HUES64 (cell line): Measurements from ENCODE around the gene TRAPPC5. TPM values are rescaled to one million over a fixed set of nuclear protein-coding genes. Genes with fewer than 3 reads are reported as not detected.
A peak's percentile ranks its signal among the peaks of the same experiment; 100 is the strongest.

ENCODE experiments used
- H3K27ac ChIP-seq: 2 replicates; pipeline ENCODE4 v1.7.0; 2013; ENCODE audit warnings: low read depth, low read length, inconsistent platforms
- H3K27me3 ChIP-seq: 2 replicates; pipeline ENCODE4 v1.6.1; 2013; ENCODE audit warnings: mild to moderate bottlenecking, low read length; ENCODE audit not compliant: insufficient read depth
- H3K36me3 ChIP-seq: 2 replicates; pipeline ENCODE4 v1.6.1; 2013; ENCODE audit warnings: mild to moderate bottlenecking, low read length; ENCODE audit not compliant: insufficient read depth
- H3K4me1 ChIP-seq: 2 replicates; pipeline ENCODE4 v1.6.1; 2013; ENCODE audit warnings: mild to moderate bottlenecking, low read length, moderate library complexity; ENCODE audit not compliant: insufficient read depth
- H3K4me3 ChIP-seq: 2 replicates; pipeline ENCODE4 v1.5.1; 2013; ENCODE audit warnings: mild to moderate bottlenecking, low read length, moderate library complexity
- H3K9ac ChIP-seq: 2 replicates; pipeline ENCODE4 v1.6.1; 2013; ENCODE audit warnings: mild to moderate bottlenecking, low read depth, low read length
- H3K9me3 ChIP-seq: 2 replicates; pipeline ENCODE4 v1.6.1; 2013; ENCODE audit warnings: low read depth, low read length; ENCODE audit not compliant: insufficient read depth
- WGBS: fragments of 150-250, 120-280 bp; methylation state at CpG from one replicate; pipeline ENCODE4 v1.1.7; 2013; ENCODE audit warnings: missing lambda C conversion rate; 5-methylcytosine and 5-hydroxymethylcytosine counted together
- polyA plus RNA-seq, 2 experiments: library from polyadenylated mRNA; stranded (reverse); fragments of 50-300 nt; gene quantifications; one replicate each; pipeline ENCODE4 v1.2.3, GENCODE V29; 2013

TRAPPC5 gene
- polyA plus RNA-seq (2013, experiment 1 of 2), result 37.3 TPM
- polyA plus RNA-seq (2013, experiment 2 of 2), result 34.3 TPM

GRCh38 chr19:7680606-7681339 is at the start of gene TRAPPC5:
Gene TRAPPC5, plus strand, starts transcription at chr19:7680833. Its CDS starts 1,421 bp downstream, at chr19:7682254.
- Histone ChIP-seq H3K9ac (peak within 1 kb of the TSS; percentile 82), H3K36me3 (peaks cover 11% of the 10 kb centered on the region), H3K27me3 (peaks cover 19% of the 10 kb centered on the region), H3K27ac (peak within 1 kb of the TSS; percentile 55; the same call in 1 of the 2 replicates), H3K4me1 (peaks cover 2% of the 10 kb centered on the region; the same call in 1 of the 2 replicates), H3K4me3 (peak within 1 kb of the TSS; percentile 87), H3K9me3 (no peaks in the 10 kb centered on the region)
- WGBS, result under 1% methylated on average over 79 of the region's 79 CpGs

GRCh38 chr19:7631577-7631976 is 49.1 kb upstream of the TRAPPC5 start:
- H3K4me3 ChIP-seq, result no peak overlapping the region
- H3K4me1 ChIP-seq, result peaks cover 7% of the 10 kb centered on the region; the same call in 1 of the 2 replicates
- no peaks in the 10 kb centered on the region for H3K9me3 ChIP-seq
- peaks cover 8% of the 10 kb centered on the region; the same call in 1 of the 2 replicates for H3K36me3 ChIP-seq
- H3K27me3 ChIP-seq, result peaks cover 21% of the 10 kb centered on the region
- H3K9ac ChIP-seq, result no peak overlapping the region
- 93% methylated on average over 12 of the region's 12 CpGs for WGBS
- no peak overlapping the region for H3K27ac ChIP-seq

- 95% methylated on average over 40 of the region's 40 CpGs for WGBS
- H3K27me3 ChIP-seq, result peaks cover 22% of the 10 kb centered on the region
- no peak overlapping the region for H3K27ac ChIP-seq
- no peak overlapping the region for H3K9ac ChIP-seq
- peaks cover 7% of the 10 kb centered on the region; the same call in 1 of the 2 replicates for H3K4me1 ChIP-seq
- no peaks in the 10 kb centered on the region for H3K9me3 ChIP-seq
- H3K36me3 ChIP-seq, result peaks cover 2% of the 10 kb centered on the region; the same call in 1 of the 2 replicates
- no peak overlapping the region for H3K4me3 ChIP-seq
Measured at GRCh38 chr19:7632340-7633203, 48.1 kb upstream of the TRAPPC5 start.

- Histone ChIP-seq H3K4me3 (no peak within 1 kb of the TSS), H3K36me3 (peaks cover 2% of the 10 kb centered on the region; the same call in 1 of the 2 replicates), H3K4me1 (peaks cover 7% of the 10 kb centered on the region; the same call in 1 of the 2 replicates), H3K9ac (no peak within 1 kb of the TSS), H3K9me3 (no peaks in the 10 kb centered on the region), H3K27ac (no peak within 1 kb of the TSS), H3K27me3 (peaks cover 22% of the 10 kb centered on the region)
- WGBS, result 59% methylated on average over 2 of the region's 2 CpGs
Measured at GRCh38 chr19:7633698-7634097, 46.9 kb upstream of the TRAPPC5 start, which contains the start of gene PCP2. Gene PCP2, minus strand, starts transcription at chr19:7633719. Its CDS starts 262 bp downstream, at chr19:7633457.

GRCh38 chr19:7635670-7636069 is 45.0 kb upstream of the TRAPPC5 start:
- peaks cover 1% of the 10 kb centered on the region; the same call in 1 of the 2 replicates for H3K4me1 ChIP-seq
- peaks cover 22% of the 10 kb centered on the region for H3K27me3 ChIP-seq
- H3K27ac ChIP-seq, result no peak overlapping the region
- no peak overlapping the region for H3K9ac ChIP-seq
- peaks cover 2% of the 10 kb centered on the region; the same call in 1 of the 2 replicates for H3K36me3 ChIP-seq
- no peak overlapping the region for H3K4me3 ChIP-seq
- 72% methylated on average over 4 of the region's 6 CpGs for WGBS
- H3K9me3 ChIP-seq, result no peaks in the 10 kb centered on the region

DNA sequence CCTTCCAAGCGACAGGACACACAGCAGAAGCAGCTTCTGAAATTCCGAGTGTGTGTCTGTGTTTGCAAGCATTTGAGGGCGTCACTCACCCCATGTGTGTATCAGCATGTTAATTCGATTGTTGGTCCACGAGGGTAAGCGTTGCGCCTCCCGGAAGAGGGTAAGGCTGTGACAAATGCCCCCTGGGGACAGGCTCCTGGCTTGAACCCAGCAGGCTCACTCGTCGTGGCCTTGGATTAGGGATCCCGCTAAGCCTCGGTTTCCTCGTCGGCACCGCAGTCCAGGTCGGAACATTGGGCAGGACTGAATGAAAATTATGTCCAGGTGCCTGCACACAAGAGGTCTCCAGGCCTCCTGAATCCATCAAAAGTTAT is 44.3 kb upstream of the TRAPPC5 start:
- Histone ChIP-seq H3K27ac (no peak overlapping the region), H3K4me3 (0 out of 2 replicates have a peak overlapping the region, but pooled peaks have one; percentile 82), H3K9ac (no peak overlapping the region), H3K27me3 (peaks cover 22% of the 10 kb centered on the region), H3K9me3 (no peaks in the 10 kb centered on the region), H3K36me3 (peaks cover 2% of the 10 kb centered on the region; the same call in 1 of the 2 replicates), H3K4me1 (no peaks in the 10 kb centered on the region)
- WGBS, result 72% methylated on average over 16 of the region's 16 CpGs

- Histone ChIP-seq H3K4me3 (peak within 1 kb of the TSS; percentile 82), H3K9ac (peak within 1 kb of the TSS; percentile 71), H3K27me3 (peaks cover 22% of the 10 kb centered on the region), H3K36me3 (peaks cover 2% of the 10 kb centered on the region; the same call in 1 of the 2 replicates), H3K9me3 (no peaks in the 10 kb centered on the region), H3K4me1 (no peaks in the 10 kb centered on the region), H3K27ac (peak within 1 kb of the TSS; percentile 25; the same call in 1 of the 2 replicates)
- WGBS, result 10% methylated on average over 61 of the region's 61 CpGs
Measured at GRCh38 chr19:7636691-7637373, 43.8 kb upstream of the TRAPPC5 start, which contains the start of gene STXBP2. Gene STXBP2, plus strand, starts transcription at chr19:7637110. Its CDS starts 40 bp downstream, at chr19:7637150.

GRCh38 chr19:7637374-7638256 is 43.0 kb upstream of the TRAPPC5 start:
- Histone ChIP-seq H3K27me3 (peaks cover 22% of the 10 kb centered on the region), H3K9ac (peak overlapping the region; percentile 71), H3K4me3 (peak overlapping the region; percentile 82), H3K27ac (peak overlapping the region; percentile 25; the same call in 1 of the 2 replicates), H3K9me3 (no peaks in the 10 kb centered on the region), H3K36me3 (no peaks in the 10 kb centered on the region), H3K4me1 (no peaks in the 10 kb centered on the region)
- WGBS, result 43% methylated on average over 29 of the region's 30 CpGs

DNA sequence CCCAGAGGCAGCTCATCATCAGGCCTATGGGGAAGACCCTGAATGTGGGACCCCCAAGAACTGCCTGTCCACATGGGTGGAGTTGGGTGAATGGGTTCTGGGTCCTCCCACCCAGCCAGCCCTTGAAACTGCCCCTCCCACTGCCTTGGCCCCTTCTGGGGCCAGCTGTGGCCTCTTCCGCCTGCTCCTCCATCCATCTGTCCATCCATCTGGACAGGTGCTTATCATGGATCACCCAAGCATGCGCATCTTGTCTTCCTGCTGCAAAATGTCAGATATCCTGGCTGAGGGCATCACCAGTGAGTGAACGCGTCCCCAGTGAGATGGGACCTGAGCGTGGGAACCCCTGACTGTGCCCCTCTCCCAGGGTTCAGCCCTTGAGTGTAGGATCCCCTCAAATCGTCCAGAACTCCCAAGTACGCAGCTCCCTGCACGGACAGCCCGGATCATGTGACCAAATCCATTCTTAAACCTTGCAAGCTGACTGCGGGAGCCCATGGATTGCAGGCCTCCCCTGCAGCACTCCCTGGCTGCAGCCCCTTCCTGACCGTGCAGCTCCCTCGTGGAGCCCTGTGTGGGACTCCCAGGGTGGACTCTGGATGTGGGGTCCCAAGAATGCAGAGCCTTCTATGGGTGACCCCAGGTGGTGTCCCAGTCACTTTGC is 41.7 kb upstream of the TRAPPC5 start:
- Histone ChIP-seq H3K4me3 (no peak overlapping the region), H3K27ac (no peak overlapping the region), H3K9me3 (no peaks in the 10 kb centered on the region), H3K9ac (no peak overlapping the region), H3K36me3 (no peaks in the 10 kb centered on the region), H3K27me3 (peaks cover 22% of the 10 kb centered on the region), H3K4me1 (no peaks in the 10 kb centered on the region)
- WGBS, result 91% methylated on average over 12 of the region's 12 CpGs
